K562 (cell line): Measurements from ENCODE around the gene LAG3. TPM values are rescaled to one million over a fixed set of nuclear protein-coding genes. Genes with fewer than 3 reads are reported as not detected.
A peak's percentile ranks its signal among the peaks of the same experiment; 100 is the strongest.

Experiments
- ATAC-seq: fragments of 200-7000 bp; cut with Tn5 transposase; 3 replicates; pipeline ENCODE4 v1.9.1; 2020; ENCODE audit warnings: moderate library complexity
- BruUV-seq: library from RNA; stranded (reverse); fragments of 400-500 nt; replicated peaks from 2 replicates; lab custom pipeline; 2021; lab: Mats Ljungman, UMichigan
- CTCF ChIA-PET: fragments of 300-600 bp; formaldehyde crosslinking; extraction: SDS; loops from one replicate; lab custom pipeline; 2021; ENCODE audit warnings: low intra/inter-chr PET ratio; lab: Yijun Ruan, JAX
- POLR2A ChIA-PET: fragments of 300-600, 350-650 bp; sonication (Branson Sonifier 250); formaldehyde crosslinking; extraction: SDS; loops from one replicate; lab custom pipeline; 2021; ENCODE audit warnings: antibody characterized with exemption, inconsistent platforms; lab: Yijun Ruan, JAX
- DNase-seq, 4 experiments: peaks; one replicate each; pipeline versions ENCODE4 v3.0.0 to v3.0.0-alpha.2; 2011 to 2018; ENCODE audit warnings: low spot score in 3 of 4, mixed read lengths in 3 of 4; ENCODE audit errors: extremely low read depth in 1 of 4
- FAIRE-seq: peaks from 2 replicates; lab custom pipeline; 2011; peaks lifted over from hg19 to GRCh38; lab: Jason Lieb, UNC
- H2AFZ ChIP-seq: 2 replicates; pipeline ENCODE4 v1.6.0; 2011; ENCODE audit warnings: low read depth, low read length, control low read depth, inconsistent platforms
- H3K27ac ChIP-seq: fragments of 200-600 bp; 3 replicates; pipeline ENCODE4 v1.8.0; 2011; ENCODE audit warnings: low read depth, mild to moderate bottlenecking, control low read depth, inconsistent platforms, low read length, moderate library complexity, mixed read lengths; ENCODE audit errors: extremely low read depth
- H3K27me3 ChIP-seq, 2 experiments: fragments of 300-600 bp in 1 of 2; 2 replicates in 1 of 2; 3 replicates in 1 of 2; pipeline versions ENCODE4 v1.6.0 to v1.8.0; 2011; ENCODE audit warnings: inconsistent platforms in 2 of 2, low read length in 2 of 2, mild to moderate bottlenecking in 1 of 2, mixed read lengths in 1 of 2, moderate library complexity in 1 of 2; ENCODE audit not compliant: control insufficient read depth in 2 of 2, insufficient read depth in 2 of 2
- H3K36me3 ChIP-seq: fragments of 300-600 bp; 3 replicates; pipeline ENCODE4 v1.8.0; 2011; ENCODE audit warnings: mild to moderate bottlenecking, low read length, inconsistent platforms; ENCODE audit not compliant: control insufficient read depth, insufficient read depth
- H3K4me1 ChIP-seq, 2 experiments: fragments of 200-600 bp in 1 of 2; replicated peaks in 1 of 2; 2 replicates in 1 of 2; 3 replicates in 1 of 2; pipeline versions ENCODE4 v1.5.1 to v1.8.0; 2011; ENCODE audit warnings: inconsistent platforms in 2 of 2, low read length in 2 of 2, mild to moderate bottlenecking in 1 of 2, mixed read lengths in 1 of 2, moderate library complexity in 1 of 2; ENCODE audit not compliant: control insufficient read depth in 2 of 2, insufficient read depth in 2 of 2
- H3K4me2 ChIP-seq: 2 replicates; pipeline ENCODE4 v1.6.1; 2011; ENCODE audit warnings: low read length, control low read depth, inconsistent platforms, mixed read lengths; ENCODE audit not compliant: insufficient read depth
- H3K4me3 ChIP-seq: fragments of 200-600 bp; sonication (generic), shearing (Covaris generic); 2 replicates; pipeline ENCODE4 v1.5.1; 2016; ENCODE audit warnings: control low read depth, inconsistent platforms
- H3K79me2 ChIP-seq: fragments of 200-600 bp; 3 replicates; pipeline ENCODE4 v1.8.0; 2011; ENCODE audit warnings: low read length, inconsistent platforms; ENCODE audit not compliant: control insufficient read depth, insufficient read depth
- H3K9ac ChIP-seq, 2 experiments: 2 replicates each; pipeline versions ENCODE4 v1.6.0 to v1.6.1; 2011; ENCODE audit warnings: low read depth in 2 of 2, low read length in 2 of 2, control low read depth in 1 of 2, inconsistent platforms in 1 of 2, mild to moderate bottlenecking in 1 of 2, mixed read lengths in 1 of 2; ENCODE audit not compliant: insufficient read depth in 1 of 2
- H3K9me1 ChIP-seq: one replicate; pipeline ENCODE4 v1.6.0; 2011; ENCODE audit warnings: inconsistent platforms, mild to moderate bottlenecking, low read length, moderate library complexity; ENCODE audit not compliant: control insufficient read depth, insufficient read depth
- H3K9me3 ChIP-seq: replicated peaks from 2 replicates; pipeline ENCODE4 v1.5.1; 2011; ENCODE audit warnings: low read depth, low read length, inconsistent platforms; ENCODE audit not compliant: control insufficient read depth, insufficient read depth
- H4K20me1 ChIP-seq: replicated peaks from 2 replicates; pipeline ENCODE4 v1.6.1; 2011; ENCODE audit warnings: low read length, inconsistent platforms, mixed read lengths; ENCODE audit not compliant: control insufficient read depth, insufficient read depth
- BACH1 ChIP-seq: fragments of 200-800 bp; sonication (Bioruptor generic); IDR thresholded peaks from 2 replicates; pipeline ENCODE4 v1.6.1; 2016; ENCODE audit warnings: missing genetic modification characterization, missing compliant biosample characterization
- CTCF ChIP-seq, 3 experiments: IDR thresholded peaks in 2 of 3; conservative IDR thresholded peaks in 1 of 3; 2 replicates each; pipeline ENCODE4 v1.5.1; 2011 to 2012; ENCODE audit warnings: low read length in 3 of 3, mild to moderate bottlenecking in 3 of 3, control low read depth in 2 of 3, improper control_type of control experiment in 1 of 3, inconsistent platforms in 1 of 3, low read depth in 1 of 3, mixed read lengths in 1 of 3, moderate library complexity in 1 of 3; ENCODE audit not compliant: insufficient read depth in 2 of 3
- DNMT1 ChIP-seq: fragments of 450-650 bp; IDR thresholded peaks from 2 replicates; pipeline ENCODE4 v1.6.1; 2016; ENCODE audit warnings: antibody characterized with exemption, mild to moderate bottlenecking
- HNRNPH1 ChIP-seq: fragments of 200-400 bp; formaldehyde crosslinking; optimal IDR thresholded peaks from 2 replicates; pipeline ENCODE3; 2017; ENCODE audit warnings: low read depth, mild to moderate bottlenecking, low read length, moderate library complexity
- HNRNPUL1 ChIP-seq: fragments of 200-400 bp; formaldehyde crosslinking; IDR thresholded peaks from 2 replicates; pipeline ENCODE4 v1.6.1; 2017; ENCODE audit warnings: low read length
- KDM4B ChIP-seq, 2 experiments: fragments of 450-650 bp in 1 of 2; sonication (generic) in 1 of 2; IDR thresholded peaks; 2 replicates each; pipeline ENCODE4 v1.6.1; 2016 to 2017; ENCODE audit warnings: borderline replicate concordance in 2 of 2, antibody characterized with exemption in 1 of 2, low read depth in 1 of 2, mild to moderate bottlenecking in 1 of 2
- MCM3 ChIP-seq: fragments of 450-650 bp; IDR thresholded peaks from 2 replicates; pipeline ENCODE4 v1.6.1; 2016
- NFIC ChIP-seq: fragments of 450-650 bp; IDR thresholded peaks from 2 replicates; pipeline ENCODE4 v1.6.1; 2017; ENCODE audit warnings: mild to moderate bottlenecking, inconsistent platforms
- SMC3 ChIP-seq: conservative IDR thresholded peaks from 2 replicates; pipeline ENCODE4 v1.6.1; 2011; ENCODE audit warnings: low read depth, low read length, improper control_type of control experiment; ENCODE audit not compliant: insufficient read depth
- TAF9B ChIP-seq: fragments of 450-650 bp; IDR thresholded peaks from 2 replicates; pipeline ENCODE4 v1.6.1; 2018; ENCODE audit warnings: mild to moderate bottlenecking; ENCODE audit not compliant: partially characterized antibody
- ZBTB1 ChIP-seq: sonication (generic); formaldehyde crosslinking; IDR thresholded peaks from 2 replicates; pipeline ENCODE4 v1.8.1; 2023; ENCODE audit warnings: missing genetic modification reagents, low read depth, mild to moderate bottlenecking, borderline replicate concordance
- ZNF24 ChIP-seq: fragments of 450-650 bp; IDR thresholded peaks from 2 replicates; pipeline ENCODE4 v1.6.1; 2016
- ZNF507 ChIP-seq: conservative IDR thresholded peaks from 2 replicates; pipeline ENCODE4 v1.6.1; 2017; ENCODE audit warnings: missing genetic modification characterization, missing compliant biosample characterization
- WGBS: fragments of 100-300 bp; shearing (Covaris generic); methylation state at CpG from one replicate; pipeline ENCODE4 v1.1.6; 2016; ENCODE audit warnings: low coverage, mixed read lengths; ENCODE audit not compliant: insufficient coverage; ENCODE audit errors: missing lambda C conversion rate; 5-methylcytosine and 5-hydroxymethylcytosine counted together
- in situ Hi-C: fragments of 300-500 bp; cut with MboI; formaldehyde crosslinking; loops from 4 replicates; pipeline ENCODE4 v1.15.0; 2018; ENCODE audit warnings: inconsistent platforms, mixed read lengths
- intact Hi-C: fragments of 100-400 bp; cut with micrococcal nuclease; formaldehyde crosslinking; loops from 2 replicates; pipeline ENCODE4 v1.14.2; 2022
- polyA plus RNA-seq, 8 experiments: library from polyadenylated mRNA; depleted of rRNA in 4 of 8; stranded (reverse) in 5 of 8; unstranded in 3 of 8; fragments of >200 nt; fragmentation: Nextera tagmentation in 2 of 8; fragmentation: Illumina TruSeq in 1 of 8; extraction: Ambion mirVana in 2 of 8; extraction: Trizol in 1 of 8; gene quantifications; 2 replicates each; pipeline versions ENCODE4 v1.2.1 to v1.2.3, GENCODE V29; 2011 to 2014; ENCODE audit warnings: inconsistent platforms in 1 of 8, missing spikeins in 1 of 8
- total RNA-seq, 7 experiments: library from RNA; depleted of rRNA in 6 of 7; stranded (reverse); fragments of >200 nt in 6 of 7; fragmentation: Illumina TruSeq in 2 of 7; extraction: Trizol in 2 of 7; gene quantifications; 2 replicates each; pipeline versions ENCODE4 v1.2.1 to v1.2.3, GENCODE V29; 2011 to 2021; ENCODE audit warnings: low replicate concordance in 1 of 7

Gene LAG3
- total and polyA plus RNA-seq, 9 of the 15 experiments (the other 6 are each of a cell fraction or from before 2014, with no cell fraction given): 0.07 to 0.66 (median 0.09) TPM; not detected in 1

GRCh38 chr12:6751767-6752166, 20.6 kb upstream of the LAG3 start:
- H3K27me3 ChIP-seq: no peaks in the 10 kb centered on the region
- H4K20me1 ChIP-seq: peaks cover 5% of the 10 kb centered on the region; the same call in 1 of the 2 replicates
- no peak for ATAC-seq
- CTCF ChIA-PET: interaction anchor here (0.6 kb wide), 1 partner anchor 19 kb away, joined by 3 read pairs; no protein-coding TSS in a partner anchor
- H3K4me3 ChIP-seq: peak overlapping the region; percentile 99
- POLR2A ChIA-PET: interaction anchor here (0.7 to 2.4 kb wide), 4 partner anchors 16 to 95 kb away, joined by 3 to 10 read pairs (median 7); partner anchors contain the start of genes COPS7A and P3H3
- WGBS: 80% methylated on average over 7 of the region's 7 CpGs
- FAIRE-seq: no peak
- H3K4me2 ChIP-seq: peak overlapping the region; percentile 99
- no peak for TF ChIP-seq HNRNPUL1
- 0 out of 2 replicates have a peak, but pooled peaks have one; percentile 21 for TF ChIP-seq NFIC
- no peak for TF ChIP-seq DNMT1
- peak overlapping the region; percentile 98 to 99; a peak in 3 of 4 replicates for H3K9ac ChIP-seq
- in situ Hi-C loops: no loop called here
- no peak for DNase-seq
- peaks cover 22 to 28% of the 10 kb centered on the region in 2 experiments for H3K4me1 ChIP-seq
- intact Hi-C loops: no loop called here
- H3K9me3 ChIP-seq: no peaks in the 10 kb centered on the region
- H3K79me2 ChIP-seq: peaks cover 31% of the 10 kb centered on the region
- no TSS peak for BruUV-seq
- no peak overlapping the region for H2AFZ ChIP-seq
- peaks cover 3% of the 10 kb centered on the region for H3K9me1 ChIP-seq
- H3K36me3 ChIP-seq: peaks cover 53% of the 10 kb centered on the region; the same call in 2 of the 3 replicates
- peak overlapping the region; percentile 99; the same call in 1 of the 3 replicates for H3K27ac ChIP-seq

DNA sequence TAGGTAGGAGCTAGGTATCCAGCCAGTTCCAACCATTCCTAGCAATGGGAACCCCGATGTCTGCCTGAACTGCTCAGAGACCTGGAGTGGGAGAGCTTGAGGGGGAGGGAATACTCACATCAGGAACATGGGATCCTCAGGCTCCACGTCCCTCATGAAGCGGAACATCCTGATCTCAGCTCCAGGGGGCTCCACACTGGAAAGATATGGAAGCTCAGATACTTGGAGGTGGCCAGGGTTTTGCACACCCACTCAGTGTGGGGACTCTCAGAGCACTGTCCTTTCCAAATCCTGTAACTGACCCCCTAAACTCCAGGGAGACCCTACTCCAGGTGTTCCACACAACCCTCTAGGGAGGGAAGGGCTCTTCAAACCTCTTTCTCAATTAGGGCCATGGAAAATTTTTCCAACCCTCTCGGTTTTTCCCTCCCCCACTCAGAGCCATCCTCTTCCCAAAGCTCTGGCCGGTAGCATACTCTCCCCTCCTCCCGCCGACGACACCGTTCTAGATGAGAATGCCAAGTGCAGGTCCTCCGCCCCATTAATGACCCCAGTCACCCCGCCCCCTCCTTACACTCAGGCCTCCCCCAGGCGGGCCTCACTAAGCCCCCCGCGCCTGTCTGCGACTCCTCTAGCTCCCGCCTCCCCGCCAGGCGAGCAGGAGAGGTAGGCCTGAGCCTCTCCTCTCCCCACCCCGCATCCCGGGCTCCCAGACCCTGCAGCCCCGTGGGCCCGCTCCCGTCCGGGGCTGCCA, 20.0 kb upstream of the LAG3 start:
- ChIA-PET CTCF (interaction anchor here (0.6 kb wide), 1 partner anchor 19 kb away, joined by 3 read pairs; no protein-coding TSS in a partner anchor), POLR2A (interaction anchor here (0.7 to 2.4 kb wide), 10 partner anchors 12 to 191 kb away, joined by 3 to 10 read pairs (median 4); partner anchors contain the start of genes COPS7A, GPR162, P3H3 and RNU7-1)
- Histone ChIP-seq H3K9ac (peak overlapping the region; percentile 98 to 99), H3K4me3 (peak overlapping the region; percentile 99), H3K27ac (peak overlapping the region; percentile 99), H3K79me2 (peaks cover 31% of the 10 kb centered on the region), H3K9me1 (peaks cover 3% of the 10 kb centered on the region), H2AFZ (peak overlapping the region; percentile 83), H3K4me1 (peaks cover 24 to 26% of the 10 kb centered on the region in 2 experiments), H3K36me3 (peaks cover 48% of the 10 kb centered on the region; the same call in 2 of the 3 replicates), H3K9me3 (no peaks in the 10 kb centered on the region), H3K27me3 (no peaks in the 10 kb centered on the region), H4K20me1 (peaks cover 5% of the 10 kb centered on the region; the same call in 1 of the 2 replicates), H3K4me2 (peak overlapping the region; percentile 99)
- TSS peak; percentile 56 for BruUV-seq
- DNase-seq (peak in 3 of 4 experiments; percentile 34 to 66 (median 62)), ATAC-seq (peak; percentile 19), FAIRE-seq (peak; percentile 56)
- in situ Hi-C loops: no loop called here
- WGBS: 4% methylated on average over 3 of the region's 24 CpGs
- intact Hi-C loops: no loop called here
- no peak for TF ChIP-seq MCM3
- no peak for TF ChIP-seq ZNF24
- no peak for TF ChIP-seq SMC3
- TF ChIP-seq ZNF507: no peak
- TF ChIP-seq TAF9B: no peak
- TF ChIP-seq BACH1 (tag): no peak
- TF ChIP-seq HNRNPH1: no peak
- 0 out of 6 replicates have a peak, but pooled peaks of 1 of the 3 experiments have one; percentile 34 for TF ChIP-seq CTCF (IDR thresholded peaks at IDR 0.05 in 2 of 3, conservative IDR thresholded peaks at IDR 0.05 in 1 of 3; ENCODE audit: insufficient read depth in 2 of 3, low read depth in 1 of 3, low read length in 3 of 3)
- no peak for TF ChIP-seq ZBTB1 (CRISPR knock-in tag)
- no peak for TF ChIP-seq KDM4B (IDR thresholded peaks at IDR 0.05; ENCODE audit: borderline replicate concordance in 2 of 2, low read depth in 1 of 2)
